K562 (cell line): Measurements from ENCODE around the gene SLC25A42. TPM values are rescaled to one million over a fixed set of nuclear protein-coding genes. Genes with fewer than 3 reads are reported as not detected.

ENCODE experiments used
- ATAC-seq: fragments of 200-7000 bp; cut with Tn5 transposase; 3 replicates; pipeline ENCODE4 v1.9.1; 2020; ENCODE audit warnings: moderate library complexity
- BruUV-seq: library from RNA; stranded (reverse); fragments of 400-500 nt; replicated peaks from 2 replicates; lab custom pipeline; 2021; lab: Mats Ljungman, UMichigan
- CTCF ChIA-PET: fragments of 300-600 bp; formaldehyde crosslinking; extraction: SDS; loops from one replicate; lab custom pipeline; 2021; ENCODE audit warnings: low intra/inter-chr PET ratio; lab: Yijun Ruan, JAX
- POLR2A ChIA-PET: fragments of 300-600, 350-650 bp; sonication (Branson Sonifier 250); formaldehyde crosslinking; extraction: SDS; loops from one replicate; lab custom pipeline; 2021; ENCODE audit warnings: antibody characterized with exemption, inconsistent platforms; lab: Yijun Ruan, JAX
- DNase-seq, 4 experiments: peaks; one replicate each; pipeline versions ENCODE4 v3.0.0 to v3.0.0-alpha.2; 2011 to 2018; ENCODE audit warnings: low spot score in 3 of 4, mixed read lengths in 3 of 4; ENCODE audit errors: extremely low read depth in 1 of 4
- FAIRE-seq: peaks from 2 replicates; lab custom pipeline; 2011; peaks lifted over from hg19 to GRCh38; lab: Jason Lieb, UNC
- H2AFZ ChIP-seq: 2 replicates; pipeline ENCODE4 v1.6.0; 2011; ENCODE audit warnings: low read depth, low read length, control low read depth, inconsistent platforms
- H3K27ac ChIP-seq: fragments of 200-600 bp; 3 replicates; pipeline ENCODE4 v1.8.0; 2011; ENCODE audit warnings: low read depth, mild to moderate bottlenecking, control low read depth, inconsistent platforms, low read length, moderate library complexity, mixed read lengths; ENCODE audit errors: extremely low read depth
- H3K27me3 ChIP-seq, 2 experiments: fragments of 300-600 bp in 1 of 2; 2 replicates in 1 of 2; 3 replicates in 1 of 2; pipeline versions ENCODE4 v1.6.0 to v1.8.0; 2011; ENCODE audit warnings: inconsistent platforms in 2 of 2, low read length in 2 of 2, mild to moderate bottlenecking in 1 of 2, mixed read lengths in 1 of 2, moderate library complexity in 1 of 2; ENCODE audit not compliant: control insufficient read depth in 2 of 2, insufficient read depth in 2 of 2
- H3K36me3 ChIP-seq: fragments of 300-600 bp; 3 replicates; pipeline ENCODE4 v1.8.0; 2011; ENCODE audit warnings: mild to moderate bottlenecking, low read length, inconsistent platforms; ENCODE audit not compliant: control insufficient read depth, insufficient read depth
- H3K4me1 ChIP-seq, 2 experiments: fragments of 200-600 bp in 1 of 2; replicated peaks in 1 of 2; 2 replicates in 1 of 2; 3 replicates in 1 of 2; pipeline versions ENCODE4 v1.5.1 to v1.8.0; 2011; ENCODE audit warnings: inconsistent platforms in 2 of 2, low read length in 2 of 2, mild to moderate bottlenecking in 1 of 2, mixed read lengths in 1 of 2, moderate library complexity in 1 of 2; ENCODE audit not compliant: control insufficient read depth in 2 of 2, insufficient read depth in 2 of 2
- H3K4me2 ChIP-seq: 2 replicates; pipeline ENCODE4 v1.6.1; 2011; ENCODE audit warnings: low read length, control low read depth, inconsistent platforms, mixed read lengths; ENCODE audit not compliant: insufficient read depth
- H3K4me3 ChIP-seq: fragments of 200-600 bp; sonication (generic), shearing (Covaris generic); 2 replicates; pipeline ENCODE4 v1.5.1; 2016; ENCODE audit warnings: control low read depth, inconsistent platforms
- H3K79me2 ChIP-seq: fragments of 200-600 bp; 3 replicates; pipeline ENCODE4 v1.8.0; 2011; ENCODE audit warnings: low read length, inconsistent platforms; ENCODE audit not compliant: control insufficient read depth, insufficient read depth
- H3K9ac ChIP-seq, 2 experiments: 2 replicates each; pipeline versions ENCODE4 v1.6.0 to v1.6.1; 2011; ENCODE audit warnings: low read depth in 2 of 2, low read length in 2 of 2, control low read depth in 1 of 2, inconsistent platforms in 1 of 2, mild to moderate bottlenecking in 1 of 2, mixed read lengths in 1 of 2; ENCODE audit not compliant: insufficient read depth in 1 of 2
- H3K9me1 ChIP-seq: one replicate; pipeline ENCODE4 v1.6.0; 2011; ENCODE audit warnings: inconsistent platforms, mild to moderate bottlenecking, low read length, moderate library complexity; ENCODE audit not compliant: control insufficient read depth, insufficient read depth
- H3K9me3 ChIP-seq: replicated peaks from 2 replicates; pipeline ENCODE4 v1.5.1; 2011; ENCODE audit warnings: low read depth, low read length, inconsistent platforms; ENCODE audit not compliant: control insufficient read depth, insufficient read depth
- H4K20me1 ChIP-seq: replicated peaks from 2 replicates; pipeline ENCODE4 v1.6.1; 2011; ENCODE audit warnings: low read length, inconsistent platforms, mixed read lengths; ENCODE audit not compliant: control insufficient read depth, insufficient read depth
- CBX3 ChIP-seq, 2 experiments: IDR thresholded peaks; 1 replicate in 1 of 2; 2 replicates in 1 of 2; pipeline ENCODE4 v1.6.1; 2012; ENCODE audit warnings: inconsistent platforms in 2 of 2, low read length in 2 of 2, borderline replicate concordance in 1 of 2, control low read depth in 1 of 2
- ETS2 ChIP-seq: IDR thresholded peaks from 2 replicates; pipeline ENCODE4 v1.6.1; 2016; ENCODE audit warnings: borderline replicate concordance, missing genetic modification characterization, mild to moderate bottlenecking, moderate library complexity, missing compliant biosample characterization; ENCODE audit not compliant: poor library complexity, severe bottlenecking
- LARP7 ChIP-seq: fragments of 450-650 bp; IDR thresholded peaks from 2 replicates; pipeline ENCODE4 v1.6.1; 2016
- PRPF4 ChIP-seq: fragments of 200-400 bp; formaldehyde crosslinking; IDR thresholded peaks from one replicate; pipeline ENCODE4 v1.6.1; 2017; ENCODE audit warnings: low read length, low read depth, mild to moderate bottlenecking; ENCODE audit not compliant: insufficient read depth, poor library complexity, severe bottlenecking
- RBM25 ChIP-seq: fragments of 200-400 bp; formaldehyde crosslinking; IDR thresholded peaks from 2 replicates; pipeline ENCODE4 v1.6.1; 2018; ENCODE audit warnings: low read length, low read depth, moderate library complexity; ENCODE audit not compliant: severe bottlenecking
- ZNF280A ChIP-seq: fragments of 450-650 bp; IDR thresholded peaks from 2 replicates; pipeline ENCODE4 v1.6.1; 2018; ENCODE audit warnings: mild to moderate bottlenecking, low read depth; ENCODE audit not compliant: partially characterized antibody
- ZNF354B ChIP-seq: fragments of 250-450 bp; sonication (Bioruptor Pico); IDR thresholded peaks from 2 replicates; pipeline ENCODE4 v1.4.0; 2020
- ZNF507 ChIP-seq: conservative IDR thresholded peaks from 2 replicates; pipeline ENCODE4 v1.6.1; 2017; ENCODE audit warnings: missing genetic modification characterization, missing compliant biosample characterization
- ZNF512 ChIP-seq: IDR thresholded peaks from 2 replicates; pipeline ENCODE4 v1.6.1; 2016; ENCODE audit warnings: missing genetic modification characterization, missing compliant biosample characterization
- in situ Hi-C: fragments of 300-500 bp; cut with MboI; formaldehyde crosslinking; loops from 4 replicates; pipeline ENCODE4 v1.15.0; 2018; ENCODE audit warnings: inconsistent platforms, mixed read lengths
- intact Hi-C: fragments of 100-400 bp; cut with micrococcal nuclease; formaldehyde crosslinking; loops from 2 replicates; pipeline ENCODE4 v1.14.2; 2022
- polyA plus RNA-seq, 8 experiments: library from polyadenylated mRNA; depleted of rRNA in 4 of 8; stranded (reverse) in 5 of 8; unstranded in 3 of 8; fragments of >200 nt; fragmentation: Nextera tagmentation in 2 of 8; fragmentation: Illumina TruSeq in 1 of 8; extraction: Ambion mirVana in 2 of 8; extraction: Trizol in 1 of 8; gene quantifications; 2 replicates each; pipeline versions ENCODE4 v1.2.1 to v1.2.3, GENCODE V29; 2011 to 2014; ENCODE audit warnings: inconsistent platforms in 1 of 8, missing spikeins in 1 of 8
- total RNA-seq, 7 experiments: library from RNA; depleted of rRNA in 6 of 7; stranded (reverse); fragments of >200 nt in 6 of 7; fragmentation: Illumina TruSeq in 2 of 7; extraction: Trizol in 2 of 7; gene quantifications; 2 replicates each; pipeline versions ENCODE4 v1.2.1 to v1.2.3, GENCODE V29; 2011 to 2021; ENCODE audit warnings: low replicate concordance in 1 of 7

SLC25A42 gene
- total and polyA plus RNA-seq, 9 of the 15 experiments (the other 6 are each of a cell fraction or from before 2014, with no cell fraction given) = 0.59 to 32.2 (median 14.1) TPM

GRCh38 chr19:19123386-19123785 lies 59.6 kb downstream of the SLC25A42 start:
- H3K4me3 ChIP-seq = no peak overlapping the region
- ATAC-seq = no peak
- peaks cover 48% of the 10 kb centered on the region for H3K36me3 ChIP-seq
- ChIA-PET CTCF (no interaction called here), POLR2A (no interaction called here)
- peak; percentile 52 for FAIRE-seq
- no peak overlapping the region for H2AFZ ChIP-seq
- no peak overlapping the region for H3K9ac ChIP-seq
- H4K20me1 ChIP-seq = no peaks in the 10 kb centered on the region
- BruUV-seq = no TSS peak
- no peaks in the 10 kb centered on the region; the same call in 2 of the 3 replicates for H3K79me2 ChIP-seq
- in situ Hi-C loops = no loop called here
- H3K9me1 ChIP-seq = no peaks in the 10 kb centered on the region
- no peaks in the 10 kb centered on the region for H3K9me3 ChIP-seq
- no peaks in the 10 kb centered on the region for H3K27me3 ChIP-seq
- H3K4me1 ChIP-seq = peaks cover 8 to 29% of the 10 kb centered on the region in 2 experiments
- intact Hi-C loops = no loop called here
- DNase-seq = no peak
- no peak overlapping the region for H3K4me2 ChIP-seq
- TF ChIP-seq ZNF280A (peak; percentile 9), LARP7 (no peak), ETS2 (tag) (no peak), ZNF354B (CRISPR knock-in tag) (peak; percentile 86), ZNF507 (tag) (peak; percentile 98), ZNF512 (tag) (no peak), PRPF4 (no peak), CBX3 (IDR thresholded peaks at IDR 0.05; ENCODE audit: borderline replicate concordance in 1 of 2, low read length in 2 of 2) (0 out of 3 replicates have a peak, but pooled peaks of 1 of the 2 experiments have one; percentile 19), RBM25 (peak; percentile 58)
- no peak overlapping the region for H3K27ac ChIP-seq
